Stimulated activated CD8-positive, alpha-beta memory T cell treated with anti-CD3 and anti-CD28 coated beads, Interleukin-7, amount 100 ng/mL, for 24 hours (primary cell): ENCODE data around the gene ADAM12.

ENCODE experiments used
- DNase-seq: peaks from one replicate; pipeline ENCODE4 v3.0.0-alpha.2; 2020; ENCODE audit warnings: low read depth

The ADAM12 gene

GRCh38 chr10:126314863-126315493, 73.3 kb downstream of the ADAM12 start:
- DNase-seq, result no peak

GRCh38 chr10:126312167-126312566, 76.1 kb downstream of the ADAM12 start:
- DNase-seq, result no peak

GRCh38 chr10:126309228-126309883, 78.9 kb downstream of the ADAM12 start:
- DNase-seq, result no peak

- DNase-seq, result no peak
These were observed 85.2 kb downstream of the ADAM12 start for GRCh38 chr10:126302826-126303665.

GRCh38 chr10:126302476-126302756, 85.9 kb downstream of the ADAM12 start:
- DNase-seq, result no peak

GRCh38 chr10:126301701-126302475, 86.4 kb downstream of the ADAM12 start:
- no peak for DNase-seq

GRCh38 chr10:126294451-126294850, 93.8 kb downstream of the ADAM12 start:
- no peak for DNase-seq

- no peak for DNase-seq
These were observed 98.0 kb downstream of the ADAM12 start for GRCh38 chr10:126290232-126290631.

GRCh38 chr10:126288547-126289493, 99.5 kb downstream of the ADAM12 start:
- no peak for DNase-seq

- no peak for DNase-seq
These were observed 102.0 kb downstream of the ADAM12 start for GRCh38 chr10:126286256-126286780.

GRCh38 chr10:126283307-126283706, 105.0 kb downstream of the ADAM12 start:
- no peak for DNase-seq

GRCh38 chr10:126278851-126279250, 109.4 kb downstream of the ADAM12 start:
- DNase-seq, result no peak

- no peak for DNase-seq
These were observed 111.1 kb downstream of the ADAM12 start for GRCh38 chr10:126277181-126277580.

GRCh38 chr10:126272526-126272925, 115.8 kb downstream of the ADAM12 start:
- no peak for DNase-seq

- DNase-seq, result no peak
These were observed 118.2 kb downstream of the ADAM12 start for GRCh38 chr10:126270111-126270510.

- DNase-seq, result no peak
These were observed 120.0 kb downstream of the ADAM12 start for GRCh38 chr10:126268013-126268920.

- DNase-seq, result no peak
These were observed 123.9 kb downstream of the ADAM12 start for GRCh38 chr10:126264102-126265018.

GRCh38 chr10:126263006-126263676, 125.1 kb downstream of the ADAM12 start:
- no peak for DNase-seq
